GM19395 (cell line): ENCODE measurements around the gene P4HB.

Source experiments
- ATAC-seq: cut with Tn5 transposase; IDR thresholded peaks from one replicate; pipeline ENCODE4 v1.9.1; 2021; ENCODE audit warnings: mild to moderate bottlenecking, moderate library complexity; ENCODE audit not compliant: unreplicated experiment

P4HB gene

DNA sequence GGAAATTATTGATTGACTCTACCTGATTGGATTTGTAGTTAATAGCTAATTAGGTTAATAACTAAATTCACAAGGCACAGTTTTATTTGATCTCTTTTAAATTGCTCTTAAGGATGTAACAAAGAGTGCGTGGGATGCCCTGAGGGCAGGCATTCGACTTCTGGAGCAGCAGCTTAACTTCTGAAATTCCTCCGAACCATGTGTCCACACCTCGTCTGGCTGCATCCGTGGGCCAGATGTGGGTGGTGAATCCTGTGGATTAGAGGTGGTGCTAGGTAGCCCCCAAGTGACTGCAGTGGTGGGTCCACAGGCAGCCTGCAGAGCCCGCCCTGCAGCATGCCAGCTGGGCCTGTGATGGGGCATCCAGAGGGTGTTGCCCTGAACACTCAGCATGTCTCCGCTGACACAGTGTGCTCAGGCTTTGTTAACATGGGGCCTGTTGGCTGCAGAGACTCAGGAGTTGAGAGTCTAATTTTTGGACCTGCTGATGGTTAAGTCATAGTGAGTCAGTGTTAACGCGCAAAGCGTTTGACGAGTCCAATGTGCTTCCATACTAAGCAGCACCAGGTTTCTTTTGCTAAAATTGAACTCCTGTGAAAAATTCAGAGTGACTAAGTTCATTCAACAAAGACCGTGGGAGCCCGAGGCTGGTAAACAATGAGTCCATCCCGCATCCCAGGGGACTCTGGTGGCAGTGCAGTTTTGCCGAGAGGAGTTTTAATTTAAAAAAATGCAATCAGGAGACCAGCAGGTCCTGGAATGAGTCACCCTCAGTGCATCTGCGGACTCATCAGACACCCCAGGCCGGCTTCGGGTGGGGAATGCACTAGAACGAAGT, 37.9 kb upstream of the P4HB start:
- no peak for ATAC-seq

DNA sequence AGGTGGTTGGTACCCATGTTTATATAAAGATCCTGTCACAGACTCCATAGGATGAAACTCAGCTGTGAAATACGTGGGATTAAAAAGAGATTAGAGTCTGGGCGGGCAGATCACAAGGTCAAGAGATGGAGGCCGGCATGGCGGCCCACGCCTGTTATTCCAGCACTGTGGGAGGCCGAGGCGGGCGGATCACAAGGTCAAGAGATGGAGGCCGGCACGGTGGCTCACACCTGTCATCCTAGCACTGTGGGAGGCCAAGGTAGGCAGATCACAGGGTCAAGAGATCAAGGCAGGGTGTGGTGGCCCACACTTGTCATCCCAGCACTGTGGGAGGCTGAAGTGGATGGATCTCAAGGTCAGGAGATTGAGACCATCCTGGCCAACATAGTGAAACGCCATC, 35.1 kb upstream of the P4HB start:
- ATAC-seq = no peak

DNA sequence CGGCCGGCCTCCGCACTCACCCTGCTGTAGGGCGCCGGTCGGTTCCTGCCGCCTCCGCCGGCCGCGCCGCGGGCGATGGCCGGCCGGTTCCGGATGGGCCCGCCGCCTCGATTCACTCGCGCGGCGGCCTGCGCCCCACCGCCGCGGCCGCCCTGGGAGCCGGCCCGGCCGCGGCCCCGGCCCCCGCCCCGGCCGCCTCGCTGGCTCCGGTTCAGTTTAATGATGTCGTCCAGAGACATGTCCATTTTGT, 30.9 kb upstream of the P4HB start:
- peak; percentile 26 for ATAC-seq

DNA sequence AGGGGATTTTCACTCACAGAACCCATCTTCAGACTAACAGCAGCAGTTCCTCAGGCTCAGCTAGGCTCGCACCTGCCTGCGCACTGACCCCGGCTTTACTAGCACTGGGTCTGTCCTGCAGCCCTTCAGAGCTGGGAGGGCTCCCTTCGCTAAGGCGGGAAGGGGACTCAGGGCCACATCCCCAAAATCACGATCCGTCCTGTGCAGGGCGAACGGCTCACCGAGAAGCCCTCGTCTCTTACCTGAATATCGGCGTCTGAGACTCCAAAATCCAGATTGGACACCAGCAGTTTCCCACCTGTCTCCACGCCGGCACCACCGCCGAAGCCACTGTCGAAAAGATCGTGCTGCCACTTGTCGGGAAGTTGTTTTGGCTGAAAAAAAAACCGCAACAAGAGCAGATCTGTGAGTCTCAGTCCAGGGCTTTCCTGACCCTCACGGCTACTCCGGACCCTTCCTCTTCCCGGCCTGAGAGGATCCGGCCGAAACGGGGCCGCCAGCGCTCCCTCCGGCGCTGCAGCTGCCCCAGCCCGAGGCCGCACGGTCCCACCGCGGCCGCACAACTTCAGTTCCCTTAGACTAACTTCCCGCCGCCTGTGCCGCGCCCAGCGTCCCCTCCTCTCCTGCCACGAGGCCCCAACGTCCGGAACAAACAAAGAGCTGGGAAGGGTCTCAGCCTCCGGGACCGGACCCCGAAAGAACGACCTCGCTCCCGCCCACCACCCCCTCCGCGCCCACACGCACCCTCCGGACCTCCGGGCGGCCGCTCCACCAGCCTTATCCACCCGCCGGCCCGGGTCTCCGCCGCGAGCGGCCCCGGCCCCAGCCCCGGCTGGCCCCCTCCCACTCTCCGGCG, 30.3 kb upstream of the P4HB start:
- peak; percentile 6 for ATAC-seq

DNA sequence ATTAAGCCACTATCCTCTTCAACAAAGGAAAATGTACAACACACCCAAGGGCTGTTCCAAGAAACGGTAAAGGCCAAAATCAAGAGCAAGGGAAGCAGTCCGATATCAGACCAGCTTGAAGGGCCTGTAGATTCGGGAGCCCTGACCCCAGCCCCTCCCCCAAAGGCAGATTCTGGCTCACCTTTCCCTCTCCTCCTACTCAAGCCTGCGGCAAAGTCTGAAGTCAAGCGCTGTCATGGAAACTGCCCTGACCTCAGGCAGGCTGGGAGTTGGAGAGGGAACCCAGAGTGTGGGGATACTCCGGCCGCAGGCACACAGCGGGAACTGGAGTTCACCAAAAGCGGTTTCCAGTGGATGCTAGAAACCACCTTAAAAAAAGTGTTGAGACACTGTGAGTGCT, 29.3 kb upstream of the P4HB start:
- ATAC-seq = no peak

DNA sequence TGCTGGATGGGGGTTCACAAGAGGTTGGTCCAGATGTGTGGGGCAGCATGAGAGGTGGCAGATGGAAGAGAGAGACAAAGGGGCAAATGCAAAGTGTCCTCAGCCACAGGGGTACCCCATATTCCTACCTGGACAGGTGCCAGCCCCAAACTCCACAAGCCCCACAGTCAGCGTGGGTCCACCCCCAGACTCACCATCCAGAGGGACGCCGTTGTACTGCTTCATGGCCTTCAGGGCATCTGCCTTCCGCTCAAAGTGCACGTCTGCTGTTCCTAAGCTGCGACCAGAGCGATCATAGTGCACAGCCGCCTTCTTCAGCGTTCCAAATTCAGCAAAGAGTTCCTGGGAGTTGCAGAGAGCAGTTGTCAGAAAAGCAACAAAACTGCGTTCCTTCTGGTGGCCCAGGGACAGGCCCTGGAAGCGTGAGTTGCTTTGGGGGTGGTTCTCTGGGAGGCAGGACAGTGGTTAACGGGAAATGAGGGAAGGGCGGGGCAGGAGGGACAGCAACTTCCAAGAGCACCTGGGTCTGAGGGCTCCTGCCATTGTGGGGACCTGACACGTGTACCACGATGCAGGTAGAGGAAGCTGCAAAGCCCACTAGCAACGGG, 28.8 kb upstream of the P4HB start:
- no peak for ATAC-seq

DNA sequence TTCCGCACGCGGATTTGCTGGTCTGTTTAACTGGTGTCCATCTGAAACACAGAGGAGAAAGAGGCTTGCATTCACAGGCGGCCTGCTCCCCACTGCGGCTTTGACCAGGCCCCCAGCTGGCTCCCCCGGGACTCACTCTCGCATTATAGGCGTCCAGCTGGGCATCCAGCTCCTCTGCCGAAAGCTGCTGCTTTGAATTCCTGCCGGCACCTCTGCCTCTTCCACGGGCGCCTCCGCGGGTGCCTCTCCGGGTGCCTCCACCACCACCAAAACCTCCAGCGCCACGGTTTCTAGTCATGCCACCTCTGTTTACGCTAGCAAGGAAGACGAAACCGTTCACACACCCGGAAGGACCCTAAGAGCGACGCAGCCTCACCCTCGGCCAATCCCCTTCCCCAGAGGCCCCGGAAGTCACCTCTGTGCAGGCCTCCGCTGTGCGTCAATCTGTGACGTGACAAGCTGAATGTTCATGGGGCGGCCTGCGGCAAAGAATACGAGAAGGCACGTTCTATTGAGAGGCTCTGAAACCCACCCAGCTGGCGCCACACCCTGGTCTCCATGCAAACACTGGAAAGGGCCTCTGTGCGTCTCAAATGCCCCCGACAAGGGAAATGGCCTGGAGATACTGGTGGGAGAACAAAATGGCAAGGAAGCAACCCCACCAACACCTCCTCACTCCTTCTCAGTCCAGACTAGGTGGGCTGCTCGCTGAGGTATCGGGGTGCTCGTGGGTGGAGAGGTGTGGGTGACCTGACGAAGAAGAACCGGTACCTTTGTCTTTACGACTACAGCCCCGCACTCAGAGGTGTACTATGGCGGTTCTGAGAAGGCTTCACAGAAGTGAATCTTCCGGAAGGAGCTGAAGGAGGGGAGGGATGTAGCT, 28.0 kb upstream of the P4HB start:
- ATAC-seq = no peak

DNA sequence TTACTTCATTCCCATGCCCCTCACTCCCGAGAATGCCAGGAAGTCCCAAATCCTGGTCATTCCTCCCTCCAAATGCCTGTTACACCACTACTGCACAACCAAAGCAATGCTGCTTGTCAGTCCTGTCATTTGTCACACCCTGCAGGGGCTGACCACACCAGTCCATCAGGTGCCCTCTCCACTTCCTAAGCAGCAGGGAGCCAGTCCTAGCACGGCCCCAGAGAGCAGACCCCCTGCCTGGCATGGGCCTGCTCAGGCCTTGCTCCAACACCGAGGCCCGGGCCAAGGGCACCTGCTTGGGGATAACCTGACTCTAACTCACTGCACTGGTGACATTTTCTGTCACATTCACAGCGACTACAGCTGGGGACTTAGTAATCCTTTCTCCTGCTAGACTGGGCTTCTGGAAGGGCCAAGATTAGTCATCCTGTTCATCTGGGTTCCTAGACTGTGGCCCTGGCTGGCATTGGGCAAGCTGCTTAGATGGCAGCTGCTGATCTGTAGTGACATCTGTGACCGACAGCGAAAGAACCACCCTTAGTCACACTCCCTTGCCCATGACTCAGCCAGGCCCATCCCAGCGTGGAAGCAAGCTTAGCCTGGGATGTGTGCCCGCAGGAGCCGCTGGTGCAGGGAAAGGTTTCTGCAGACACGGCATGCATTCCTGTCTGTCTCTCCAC, 25.7 kb upstream of the P4HB start:
- no peak for ATAC-seq

DNA sequence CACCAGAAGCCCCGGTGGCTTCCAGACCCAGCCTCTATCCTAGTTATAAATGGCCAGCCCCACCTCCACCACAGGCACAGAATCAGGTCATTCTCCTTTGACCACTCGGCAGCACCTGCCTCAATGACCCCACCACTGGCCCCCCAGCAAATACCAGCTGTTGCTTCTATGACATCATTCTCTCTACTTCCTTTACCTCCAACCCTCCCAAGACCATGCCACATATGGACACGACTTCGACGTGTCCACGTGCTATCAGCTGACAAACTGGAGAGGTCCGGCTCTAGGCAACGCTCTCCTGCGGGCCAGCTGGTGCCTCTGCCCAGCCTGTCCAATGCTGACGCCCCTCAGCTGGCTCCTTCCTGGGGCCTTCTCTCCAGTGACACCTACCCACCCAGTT, 25.1 kb upstream of the P4HB start:
- ATAC-seq = no peak

DNA sequence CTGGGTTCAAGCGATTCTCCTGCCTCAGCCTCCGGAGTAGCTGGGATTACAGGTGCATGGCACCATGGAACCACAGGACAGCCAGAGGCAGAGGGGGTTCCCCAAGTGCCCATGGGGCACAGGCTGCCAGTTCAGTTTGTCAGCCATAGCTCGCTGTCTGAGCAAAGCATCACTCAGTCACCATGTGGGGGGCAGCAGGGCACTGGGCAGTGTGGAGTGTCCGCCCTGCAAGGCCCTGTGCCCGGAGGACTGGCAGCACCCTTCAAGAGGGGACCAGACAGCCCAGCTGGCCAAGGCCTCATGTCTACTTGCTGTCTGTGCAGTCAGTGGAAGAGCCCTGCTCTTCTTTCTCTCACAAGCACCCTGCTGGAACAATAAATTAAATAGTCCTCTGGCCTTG, 24.6 kb upstream of the P4HB start:
- ATAC-seq = no peak

DNA sequence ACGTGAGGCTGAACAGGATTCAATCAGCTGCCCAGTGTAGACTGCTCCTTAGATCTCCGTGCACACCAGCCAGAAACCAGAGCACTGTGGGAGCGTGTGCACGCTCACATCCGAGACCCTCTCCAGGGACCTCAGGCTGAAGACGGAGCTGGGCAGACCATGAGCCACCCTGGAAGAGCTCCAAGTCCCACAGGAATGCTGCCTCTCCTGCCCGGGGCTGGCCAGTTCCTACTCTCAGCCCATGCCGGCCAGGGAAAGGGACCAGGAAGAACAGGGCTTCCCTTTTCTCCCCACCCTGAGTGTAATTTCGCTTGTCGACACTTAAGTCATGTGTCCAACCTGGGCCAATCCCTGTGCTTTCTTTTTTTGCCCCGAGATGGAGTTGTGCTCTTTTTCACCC, 24.2 kb upstream of the P4HB start:
- no peak for ATAC-seq

DNA sequence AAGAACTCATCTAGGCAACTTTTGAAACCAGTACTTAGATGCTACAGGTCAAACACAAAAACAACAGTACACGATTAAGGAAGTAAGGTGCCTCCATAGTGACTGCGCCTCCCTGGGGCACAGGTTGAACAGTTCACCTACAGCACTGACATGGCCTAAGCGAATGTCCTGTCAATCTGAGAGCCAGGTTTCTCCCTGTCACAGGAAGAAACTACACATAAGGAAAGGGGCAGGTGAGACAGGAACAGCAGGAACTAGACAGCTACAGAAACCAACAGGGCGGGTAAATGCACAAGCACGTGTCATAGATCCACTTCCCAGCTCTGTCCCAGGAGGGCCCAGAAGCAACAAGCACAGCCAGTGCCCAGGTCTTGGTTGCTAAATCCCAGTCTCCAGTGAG, 18.8 kb upstream of the P4HB start:
- no peak for ATAC-seq

DNA sequence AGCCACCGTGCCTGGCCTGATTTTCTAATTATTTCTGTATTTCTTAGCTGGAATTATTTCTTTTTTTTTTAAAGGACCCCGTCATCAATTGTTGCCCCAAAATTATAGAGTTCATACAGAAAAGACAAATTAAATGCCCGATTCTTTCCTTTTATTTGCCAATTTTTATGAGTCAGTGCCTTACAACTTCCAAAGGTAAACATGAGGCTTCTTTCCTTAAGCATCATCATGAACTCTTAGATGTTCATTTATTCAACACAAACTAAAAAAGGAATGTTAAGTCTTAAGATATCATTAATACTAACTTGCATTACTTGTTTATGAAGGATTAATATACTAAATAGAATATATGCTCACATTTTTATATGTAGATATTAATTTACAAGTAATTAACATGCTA, 18.0 kb upstream of the P4HB start:
- ATAC-seq = no peak

DNA sequence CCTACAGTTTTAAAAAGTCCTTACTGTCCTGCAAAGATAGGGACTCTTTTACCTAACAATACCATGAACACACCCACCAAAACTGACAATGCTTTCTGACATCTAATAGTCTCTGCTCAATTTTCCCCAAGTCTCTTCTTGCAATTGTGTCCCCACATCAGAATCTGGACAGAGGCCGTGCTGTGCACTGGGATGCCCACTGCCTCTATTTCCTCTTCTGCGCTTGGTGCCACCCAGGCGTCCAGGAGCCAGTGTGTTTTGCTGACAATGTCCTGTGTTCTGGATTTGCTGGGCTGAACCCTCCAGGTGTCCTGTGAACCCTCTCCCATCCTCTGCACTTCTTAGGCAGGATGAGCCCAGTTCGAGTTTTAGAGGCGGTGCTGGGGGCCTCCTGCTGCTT, 17.2 kb upstream of the P4HB start:
- ATAC-seq = no peak

DNA sequence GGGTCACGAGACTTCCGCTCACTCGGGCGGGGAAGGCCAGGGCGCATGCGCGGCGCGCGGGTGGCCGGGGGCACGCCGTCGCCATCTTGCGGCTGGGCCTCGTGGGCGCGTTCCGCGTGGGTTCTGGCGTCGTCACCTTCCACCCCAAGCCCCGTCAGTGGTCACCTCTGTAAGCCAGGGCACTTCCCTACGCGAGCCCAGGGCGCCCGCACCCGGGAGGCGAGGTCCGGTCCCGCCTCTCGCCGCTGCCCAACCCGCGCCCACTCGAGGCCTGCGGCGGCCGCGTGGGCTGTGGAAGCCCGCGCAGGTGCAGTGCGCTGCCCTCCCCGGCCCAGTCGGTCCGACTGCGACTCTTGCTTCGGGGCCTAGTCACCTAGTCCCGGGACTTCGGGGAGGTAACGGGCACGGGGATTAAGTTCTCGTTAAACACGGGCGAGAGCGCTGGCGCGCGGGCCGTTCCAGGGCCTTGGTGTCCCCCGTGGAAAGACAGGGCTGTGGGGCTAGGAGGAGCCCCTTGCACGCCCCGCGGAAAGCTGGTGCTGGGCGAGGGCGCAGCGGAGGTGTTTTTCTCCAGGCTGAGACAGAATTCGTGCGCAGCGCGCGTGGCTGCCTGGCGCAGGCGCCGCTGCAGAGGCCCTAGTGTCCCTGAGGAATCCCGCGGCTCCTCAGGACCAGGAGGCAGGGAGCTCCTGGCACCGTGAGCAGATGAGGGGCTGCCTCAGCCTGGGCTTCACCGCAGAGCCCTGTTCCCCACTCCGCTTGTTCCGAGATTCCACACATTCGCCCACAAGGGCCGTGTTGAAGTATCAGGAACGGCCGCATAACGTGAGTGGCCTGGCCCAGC, 11.3 kb upstream of the P4HB start:
- ATAC-seq = no peak

DNA sequence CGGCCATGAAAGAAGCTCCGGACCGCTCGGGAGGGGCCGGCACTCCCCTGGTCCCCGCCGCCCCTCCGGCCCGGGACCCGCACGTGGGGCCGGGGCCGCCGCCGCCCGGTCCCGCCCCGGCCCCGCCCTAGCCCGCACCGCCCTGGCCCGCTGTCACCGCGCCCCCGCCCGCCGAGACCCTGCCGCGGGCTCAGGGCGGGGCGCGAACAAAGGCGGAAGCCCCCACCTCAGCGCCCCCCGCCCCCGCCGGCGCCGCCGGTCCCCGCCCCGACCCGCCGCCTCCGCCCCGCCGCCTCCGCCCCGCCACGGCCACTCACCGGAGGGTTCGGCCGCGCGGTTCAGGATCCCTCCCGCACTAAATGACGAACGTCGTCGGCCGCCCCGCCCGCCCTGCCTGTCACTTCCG, 10.6 kb upstream of the P4HB start, which contains the start of gene ARHGDIA:
TSS of gene ARHGDIA (minus strand) at position 357 of the 406 bp plus-strand sequence. CDS start 1,407 bp downstream, outside the sequence.
- no peak for ATAC-seq

DNA sequence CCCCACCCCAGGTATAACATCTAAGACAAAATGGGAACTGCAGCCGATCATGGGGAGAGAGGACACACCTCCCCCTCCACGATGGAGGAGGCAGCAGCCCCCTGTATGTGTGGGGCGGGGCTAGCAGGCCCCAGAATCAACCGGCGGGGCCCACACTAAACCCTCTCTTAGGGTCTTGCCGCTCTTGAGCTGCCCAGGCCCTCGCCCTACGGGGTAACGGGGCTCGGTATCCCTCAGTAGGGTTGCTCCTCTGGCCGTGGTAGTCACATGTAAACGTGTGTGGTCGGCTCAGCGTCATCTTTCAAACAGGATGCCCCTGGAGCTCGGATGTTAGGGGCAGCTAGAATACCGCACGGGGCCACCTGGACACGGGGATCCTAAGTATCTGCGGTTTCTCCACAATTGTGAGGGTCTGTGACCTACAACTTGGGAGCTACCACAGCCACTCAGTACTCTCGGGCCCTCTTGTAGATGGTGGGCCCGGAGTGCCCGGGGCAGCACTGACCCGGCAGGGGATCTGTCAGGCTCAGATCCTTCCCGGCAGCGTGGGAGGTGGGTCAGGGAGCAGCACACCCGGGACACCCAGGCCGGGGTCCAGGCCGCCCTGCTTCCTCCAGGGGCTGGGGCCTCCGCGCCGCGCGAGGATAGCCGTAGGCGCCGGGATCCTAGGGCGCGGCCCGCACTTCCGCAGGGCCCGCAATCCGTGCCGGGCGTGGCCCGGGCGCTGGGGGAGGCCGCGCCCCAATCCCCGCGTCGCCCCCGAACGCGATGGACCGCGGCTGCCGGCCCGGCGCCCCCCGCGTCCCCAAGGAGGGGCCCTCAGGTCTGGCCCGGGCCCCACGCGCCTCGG, 10.0 kb upstream of the P4HB start:
- no peak for ATAC-seq
